ENCODE results near the gene ISCU. TPM values are rescaled to one million over a fixed set of nuclear protein-coding genes. Genes with fewer than 3 reads are reported as not detected.
A peak's percentile ranks its signal among the peaks of the same experiment; 100 is the strongest.

Gene ISCU
- polyA plus RNA-seq, 1 of the 3 experiments (the other 2 are of a cell fraction) = 165 TPM

- TF ChIP-seq REST (IDR thresholded peaks at IDR 0.05; ENCODE audit: low read depth, low read length) (no peak), YY1 (IDR thresholded peaks at IDR 0.05; ENCODE audit: low read depth) (no peak), SIN3A (IDR thresholded peaks at IDR 0.05; ENCODE audit: borderline replicate concordance, low read depth, low read length) (peak; percentile 88; the same call in 1 of the 2 replicates), CHD2 (IDR thresholded peaks at IDR 0.05; ENCODE audit: low read length, partially characterized antibody) (peak; percentile 64), IRF3 (IDR thresholded peaks at IDR 0.05; ENCODE audit: low read depth, low read length) (no peak), USF2 (IDR thresholded peaks at IDR 0.05; ENCODE audit: borderline replicate concordance, low read depth, low read length) (no peak), ZBTB33 (IDR thresholded peaks at IDR 0.05; ENCODE audit: borderline replicate concordance, low read depth) (no peak), FOXJ3 (CRISPR knock-in tag; IDR thresholded peaks at IDR 0.05) (no peak), RXRA (IDR thresholded peaks at IDR 0.05; ENCODE audit: borderline replicate concordance, low read depth) (no peak), FOXM1 (IDR thresholded peaks at IDR 0.05; ENCODE audit: low read depth) (no peak)
Measured at GRCh38 chr12:108563136-108563803, 874 bp downstream of the ISCU start (continued).

- WGBS (ENCODE audit: low lambda C conversion rate) = 0% methylated on average over 1 of the region's 1 CpG
- no peaks in the 10 kb centered on the region for H3K9me3 ChIP-seq
- peak overlapping the region; percentile 67 to 97 for H3K4me3 ChIP-seq (ENCODE audit: low read depth in 2 of 2, low read length in 1 of 2)
- no peak overlapping the region; the same call in 1 of the 2 replicates for H3K9ac ChIP-seq
- H4K20me1 ChIP-seq (ENCODE audit: insufficient read depth) = peaks cover 5% of the 10 kb centered on the region; the same call in 1 of the 2 replicates
- no peaks in the 10 kb centered on the region for H3K9me2 ChIP-seq
- H3K4me2 ChIP-seq = peak overlapping the region; percentile 94
- H3F3A ChIP-seq (replicated peaks; ENCODE audit: insufficient read depth) = peaks cover 25% of the 10 kb centered on the region
- H3K4me1 ChIP-seq (ENCODE audit: control insufficient read depth in 1 of 2, insufficient read depth in 2 of 2, low read depth in 1 of 2, low read length in 1 of 2) = peaks cover 31 to 38% of the 10 kb centered on the region in 2 experiments
- peaks cover 50% of the 10 kb centered on the region for H3K79me2 ChIP-seq (ENCODE audit: insufficient read depth)
- POLR2A ChIA-PET = no interaction called here
- no peaks in the 10 kb centered on the region for H3K27me3 ChIP-seq (ENCODE audit: insufficient read depth)
- no peak overlapping the region for H2AFZ ChIP-seq (ENCODE audit: low read depth)
- peaks cover 39 to 48% of the 10 kb centered on the region in 2 experiments for H3K36me3 ChIP-seq (replicated peaks in 1 of 2; ENCODE audit: control insufficient read depth in 1 of 2, insufficient read depth in 2 of 2, low read length in 1 of 2)
- CTCF ChIA-PET = interaction anchor here (0.6 to 16.0 kb wide), 15 partner anchors 14 to 572 kb away, joined by 3 to 503 read pairs (median 3); no protein-coding TSS in a partner anchor
- no peak for DNase-seq
- H3K27ac ChIP-seq (ENCODE audit: low read depth in 2 of 2, low read length in 1 of 2) = peak overlapping the region; percentile 28 to 65; a peak in 3 of 4 replicates
- TF ChIP-seq RAD21 (IDR thresholded peaks at IDR 0.05; ENCODE audit: low read length) = no peak
- no peak for TF ChIP-seq FOSL2 (IDR thresholded peaks at IDR 0.05; ENCODE audit: borderline replicate concordance, low read depth)
- TF ChIP-seq RXRA (IDR thresholded peaks at IDR 0.05; ENCODE audit: borderline replicate concordance, low read depth) = no peak
- no peak for TF ChIP-seq MEF2A (IDR thresholded peaks at IDR 0.05; ENCODE audit: borderline replicate concordance, low read depth)
- no peak for TF ChIP-seq SMC3 (IDR thresholded peaks at IDR 0.05; ENCODE audit: low read depth, low read length)
- TF ChIP-seq IRF3 (IDR thresholded peaks at IDR 0.05; ENCODE audit: low read depth, low read length) = no peak
- TF ChIP-seq GABPA (IDR thresholded peaks at IDR 0.05; ENCODE audit: low read depth) = no peak
- no peak for TF ChIP-seq FOXJ3 (CRISPR knock-in tag; IDR thresholded peaks at IDR 0.05)
- no peak for TF ChIP-seq JUND (IDR thresholded peaks at IDR 0.05)
- no peak for TF ChIP-seq CTCF (IDR thresholded peaks at IDR 0.05)
- no peak for TF ChIP-seq NFIC (IDR thresholded peaks at IDR 0.05; ENCODE audit: borderline replicate concordance)
- TF ChIP-seq TAF1 (IDR thresholded peaks at IDR 0.05; ENCODE audit: borderline replicate concordance, low read depth, low read length) = no peak
- TF ChIP-seq FOXM1 (IDR thresholded peaks at IDR 0.05; ENCODE audit: low read depth) = no peak
Measured at GRCh38 chr12:108563804-108564151, 1.4 kb downstream of the ISCU start.

Data from SK-N-SH (cell line).